Heart left ventricle (tissue), 16 donors: Measurements from ENCODE around the gene TRIM8. TPM values are rescaled to one million over a fixed set of nuclear protein-coding genes. Genes with fewer than 3 reads are reported as not detected.

Source experiments
- ATAC-seq, 4 donors: fragments of 200-7000 bp; cut with Tn5 transposase; one replicate each; pipeline ENCODE4 v1.9.1; 2020 to 2022; ENCODE audit warnings: moderate library complexity in 4 of 4, mild to moderate bottlenecking in 3 of 4, moderate number of reproducible peaks in 1 of 4
- DNase-seq, 5 donors: peaks; one replicate each; pipeline ENCODE4 v3.0.0-alpha.2; 2020
- H3K27ac ChIP-seq, 12 donors: fragments of 200-600 bp; sonication (generic) in 4 of 12; one replicate each; pipeline versions ENCODE4 v1.5.0 to v1.8.0; 2016 to 2022; ENCODE audit warnings: mild to moderate bottlenecking in 2 of 12
- H3K27me3 ChIP-seq, 9 donors: fragments of 200-600 bp; sonication (generic) in 2 of 9; one replicate each; pipeline versions ENCODE4 v1.5.1 to v1.8.0; 2016 to 2022; ENCODE audit warnings: mild to moderate bottlenecking in 3 of 9
- H3K36me3 ChIP-seq, 9 donors: fragments of 200-600 bp; sonication (generic) in 2 of 9; one replicate each; pipeline versions ENCODE4 v1.5.0 to v1.8.0; 2018 to 2022; ENCODE audit warnings: mild to moderate bottlenecking in 2 of 9
- H3K4me1 ChIP-seq, 12 donors: fragments of 200-600 bp; sonication (generic) in 4 of 12; one replicate each; pipeline versions ENCODE4 v1.5.0 to v1.8.0; 2016 to 2022; ENCODE audit warnings: mild to moderate bottlenecking in 3 of 12
- H3K4me3 ChIP-seq, 12 donors: fragments of 200-600 bp; sonication (generic) in 4 of 12; one replicate each; pipeline versions ENCODE4 v1.5.0 to v1.8.0; 2017 to 2022; ENCODE audit warnings: mild to moderate bottlenecking in 9 of 12, moderate library complexity in 4 of 12
- H3K9me3 ChIP-seq, 12 donors: fragments of 200-600 bp; sonication (generic) in 4 of 12; one replicate each; pipeline versions ENCODE4 v1.5.0 to v1.8.0; 2016 to 2022; ENCODE audit warnings: mild to moderate bottlenecking in 1 of 12
- CTCF ChIP-seq, 12 donors: fragments of 200-600 bp; sonication (generic) in 4 of 12; IDR thresholded peaks; one replicate each; pipeline versions ENCODE4 v1.5.0 to v1.8.0; 2018 to 2022; ENCODE audit warnings: antibody characterized with exemption in 12 of 12, mild to moderate bottlenecking in 5 of 12
- POLR2A ChIP-seq, 2 donors: fragments of 450-650 bp; IDR thresholded peaks; one replicate each; pipeline ENCODE4 v1.6.1; 2017; ENCODE audit warnings: antibody characterized with exemption in 2 of 2, mild to moderate bottlenecking in 2 of 2, moderate library complexity in 2 of 2
- WGBS, 4 donors: extraction: QIAGEN DNeasy Blood & Tissue Kit in 2 of 4; methylation state at CpG; one replicate each; pipeline versions ENCODE4 v1.1.5 to v1.1.7; 2013 to 2018; 5-methylcytosine and 5-hydroxymethylcytosine counted together
- intact Hi-C, 10 donors: fragments of 100-400 bp; cut with DNase I; formaldehyde crosslinking; loops; one replicate each; pipeline versions ENCODE4 v1.11.1 to v1.14.2; 2022
- long read RNA-seq, 3 donors: library from polyadenylated mRNA; unstranded; transcript quantifications; one replicate each; pipeline ENCODE4 v2.0.0, GENCODE V29; 2020 to 2021
- polyA plus RNA-seq, 2 donors: library from polyadenylated mRNA; stranded (reverse); fragments of 200-250 nt; gene quantifications; one replicate each; pipeline ENCODE4 v1.2.3, GENCODE V29; 2013
- total RNA-seq, 9 donors: library from RNA; depleted of rRNA in 2 of 9; stranded (reverse); fragments of >200 nt in 2 of 9; fragmentation: NEBNext Ultra II Directional in 3 of 9; extraction: Animal tissue kit (Norgen Biotek cat#: 25700) in 3 of 9; gene quantifications; one replicate each; pipeline versions ENCODE4 v1.1.0 to v1.2.4, GENCODE V29; 2016 to 2023
- donor health status: ischemic (EF 13 %, LVEDD 7.1; RV severe dilation, severe dysfunction).
- donor health status: healthy with polysubstance abuse.
- donor health status: DM: no; HTN: yes; CAD: no.
- donor health status: DM: no; HTN: no; CAD: no.
- donor health status: ischemic (EF 25% LVEDD 6.9; RV normal size, moderate dysfunction).
- donor health status: ischemic (EF 25% LVEDD 5.7; RV mildly dilated, moderate dysfunction).
- donor health status: healthy.
- donor health status: DM: yes; HTN: yes; CAD: no.
- donor health status: ischemic (EF 35%, LVEDD 5.7; RV mildly dilated, moderate dysfunction).
- donor health status: nonischemic (EF 11% LVEDD 7.7; RV severe dilation, severe dysfunction).
- donor health status: DM: yes; HTN: yes; CAD: no.
- donor health status: PGD.
- donor health status: ischemic (EF 29% LVEDD 5.4; RV normal size, mild dysfunction).
- donor health status: nonischemic (EF 23%, LVEDD 6.1; RV moderate dilation, normal function).

The TRIM8 gene, protein sequence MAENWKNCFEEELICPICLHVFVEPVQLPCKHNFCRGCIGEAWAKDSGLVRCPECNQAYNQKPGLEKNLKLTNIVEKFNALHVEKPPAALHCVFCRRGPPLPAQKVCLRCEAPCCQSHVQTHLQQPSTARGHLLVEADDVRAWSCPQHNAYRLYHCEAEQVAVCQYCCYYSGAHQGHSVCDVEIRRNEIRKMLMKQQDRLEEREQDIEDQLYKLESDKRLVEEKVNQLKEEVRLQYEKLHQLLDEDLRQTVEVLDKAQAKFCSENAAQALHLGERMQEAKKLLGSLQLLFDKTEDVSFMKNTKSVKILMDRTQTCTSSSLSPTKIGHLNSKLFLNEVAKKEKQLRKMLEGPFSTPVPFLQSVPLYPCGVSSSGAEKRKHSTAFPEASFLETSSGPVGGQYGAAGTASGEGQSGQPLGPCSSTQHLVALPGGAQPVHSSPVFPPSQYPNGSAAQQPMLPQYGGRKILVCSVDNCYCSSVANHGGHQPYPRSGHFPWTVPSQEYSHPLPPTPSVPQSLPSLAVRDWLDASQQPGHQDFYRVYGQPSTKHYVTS
- total RNA-seq (100 to 1,000 TPM in 6 of 9 donors, 10 to 100 TPM in 3; 91.5 to 225 (median 107) TPM), polyA plus RNA-seq (10 to 100 TPM; 38.9 to 94.6 TPM)
- long read RNA-seq, donor 1, full-length matches to known transcripts: 39 of 83 reads
- long read RNA-seq, donor 1, partial matches to known transcripts: 1 of 83 reads
- long read RNA-seq, donor 1, other reads (novel, unspliced or antisense): 43 of 83 reads
- long read RNA-seq, donor 2, full-length matches to known transcripts: 10 of 48 reads
- long read RNA-seq, donor 2, partial matches to known transcripts: 2 of 48 reads
- long read RNA-seq, donor 2, other reads (novel, unspliced or antisense): 36 of 48 reads
- long read RNA-seq, donor 3, full-length matches to known transcripts: 80 of 122 reads
- long read RNA-seq, donor 3, partial matches to known transcripts: 0 of 122 reads
- long read RNA-seq, donor 3, other reads (novel, unspliced or antisense): 42 of 122 reads

DNA sequence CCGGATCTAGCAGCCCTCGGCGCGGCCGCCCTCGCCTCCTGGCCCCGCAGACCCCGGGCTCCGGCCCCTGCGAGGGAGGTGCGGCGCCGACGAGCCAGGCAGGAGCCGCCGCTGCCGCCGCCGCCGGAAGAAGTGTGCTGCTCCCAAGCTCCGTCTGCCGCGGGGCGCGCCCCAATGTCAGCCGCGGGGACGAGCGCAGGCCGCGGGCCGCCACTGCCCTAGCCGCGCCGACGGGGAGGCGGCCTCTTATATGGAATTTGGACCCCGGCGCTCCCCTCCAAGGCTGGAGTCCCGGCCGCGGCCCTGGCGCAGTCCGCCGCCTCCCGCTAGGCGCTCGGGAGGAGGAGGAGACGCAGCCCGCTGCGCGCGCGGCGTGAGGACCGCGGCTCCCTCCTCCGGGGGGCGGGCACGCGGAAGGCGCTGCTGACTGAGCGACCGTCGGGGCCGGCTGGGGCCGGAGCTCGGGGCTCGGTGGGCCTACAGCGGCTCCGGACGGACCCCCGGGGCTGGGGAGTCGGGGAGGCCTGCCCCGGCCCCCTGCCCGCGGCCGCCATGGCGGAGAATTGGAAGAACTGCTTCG lies at the start of gene TRIM8:
TRIM8 (plus strand) TSS at position 414 of the 580 bp plus-strand sequence; CDS start at position 553, 139 bp downstream.
- TF ChIP-seq CTCF (IDR thresholded peaks at IDR 0.05): no peak
- no peak for TF ChIP-seq POLR2A (IDR thresholded peaks at IDR 0.05)
- ATAC-seq (peak in 2 of 4 donors; percentile 0), DNase-seq (peak in 4 of 5 donors; percentile 55 to 85 (median 66))
- WGBS, 4 donors: 0 to 2% (median 0%) methylated on average over 21 to 80 of the region's 80 CpGs
- intact Hi-C loops: loop anchor here in 6 of 10 donors (2.0 to 10.0 kb wide), 7 partner anchors 31 to 141 kb away; partner anchors contain the start of genes ACTR1A (in 2 of the 6), SUFU (in 2 of the 6), ARL3 (in 1 of the 6) and SFXN2 (in 1 of the 6)
- Histone ChIP-seq H3K27ac (peak within 1 kb of the TSS; percentile 93 to 100 (median 98)), H3K4me1 (peaks cover 21 to 42% (median 31%) of the 10 kb centered on the region in 12 donors), H3K27me3 (no peaks in the 10 kb centered on the region), H3K36me3 (peaks cover 0 to 8% (median 0%) of the 10 kb centered on the region in 9 donors), H3K4me3 (peak within 1 kb of the TSS; percentile 68 to 97 (median 86)), H3K9me3 (no peaks in the 10 kb centered on the region)

DNA sequence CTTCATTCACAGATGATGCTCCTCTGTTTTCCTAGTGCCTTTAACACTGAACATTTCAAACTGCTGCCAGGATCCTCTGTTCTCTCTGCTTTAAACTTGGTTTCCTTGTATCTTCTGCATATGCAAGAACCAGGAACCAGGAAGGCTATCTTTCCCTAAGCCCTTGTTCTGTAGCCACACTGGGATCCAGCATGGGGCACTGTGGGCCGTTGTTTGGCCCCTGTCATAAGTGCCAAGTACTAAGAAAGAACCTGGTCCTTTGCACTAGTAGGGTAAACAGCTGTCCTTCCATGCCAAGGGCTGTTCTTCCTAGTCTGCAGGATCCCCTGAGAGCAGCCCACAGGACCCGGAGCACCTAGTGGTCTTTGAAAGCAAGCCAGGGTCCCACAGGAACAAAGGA lies 49.0 kb upstream of the TRIM8 start:
- Histone ChIP-seq H3K27me3 (no peaks in the 10 kb centered on the region), H3K4me1 (peaks cover 16 to 53% (median 46%) of the 10 kb centered on the region in 12 donors), H3K4me3 (no peak overlapping the region), H3K27ac (peak overlapping the region in 7 of 12 donors; percentile 63 to 90 (median 76)), H3K9me3 (no peaks in the 10 kb centered on the region), H3K36me3 (peaks cover 0 to 64% (median 15%) of the 10 kb centered on the region in 9 donors)
- ATAC-seq: no peak
- TF ChIP-seq CTCF (IDR thresholded peaks at IDR 0.05) (no peak), POLR2A (IDR thresholded peaks at IDR 0.05) (no peak)
- intact Hi-C loops: loop anchor here in 3 of 10 donors (5.0 kb wide), 1 partner anchor 47 kb away; the partner anchor contains the start of gene TRIM8 (in 3 of the 3)
- 41 to 58% (median 48%) methylated on average over 2 of the region's 2 CpGs for WGBS, 4 donors
- DNase-seq: no peak

DNA sequence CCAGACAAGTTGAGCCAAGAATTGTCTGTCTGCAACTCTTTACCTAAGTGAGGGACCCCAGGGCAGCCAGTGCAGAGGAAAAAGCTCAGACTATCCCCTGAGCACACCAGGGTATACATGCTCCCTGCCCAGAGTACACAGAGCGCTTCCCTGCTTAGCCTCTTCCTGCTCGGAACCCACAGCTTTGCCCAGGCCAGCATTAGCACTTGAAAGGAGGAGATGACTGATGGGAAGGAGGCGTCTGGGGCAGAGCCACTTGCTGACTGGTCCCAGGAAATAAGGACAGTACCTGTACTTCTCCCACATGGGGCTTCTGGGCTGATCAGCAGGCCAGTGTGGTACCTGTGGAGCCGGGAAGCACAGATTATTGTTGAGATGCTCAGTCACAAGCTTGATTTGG lies 48.4 kb upstream of the TRIM8 start:
- peak overlapping the region in 11 of 12 donors; percentile 19 to 90 (median 75) for H3K27ac ChIP-seq
- H3K4me3 ChIP-seq: no peak overlapping the region
- peaks cover 0 to 67% (median 15%) of the 10 kb centered on the region in 9 donors for H3K36me3 ChIP-seq
- no peaks in the 10 kb centered on the region for H3K9me3 ChIP-seq
- intact Hi-C loops: loop anchor here in 4 of 10 donors (2.0 to 5.0 kb wide), 3 partner anchors 46 to 93 kb away; partner anchors contain the start of genes TRIM8 (in 4 of the 4), ACTR1A (in 1 of the 4) and SUFU (in 1 of the 4)
- DNase-seq (no peak), ATAC-seq (no peak)
- TF ChIP-seq CTCF (IDR thresholded peaks at IDR 0.05) (no peak), POLR2A (IDR thresholded peaks at IDR 0.05) (no peak)
- peaks cover 16 to 57% (median 52%) of the 10 kb centered on the region in 12 donors for H3K4me1 ChIP-seq
- WGBS, 4 donors: 85 to 92% (median 91%) methylated on average over 4 of the region's 4 CpGs
- no peaks in the 10 kb centered on the region for H3K27me3 ChIP-seq
